A549 (cell line): ENCODE results near the gene SYNE2. TPM values are rescaled to one million over a fixed set of nuclear protein-coding genes. Genes with fewer than 3 reads are reported as not detected.

Experiments
- ATAC-seq, 2 experiments: fragments of 200-7000 bp in 1 of 2; fragments of >200 bp in 1 of 2; cut with Nextera tagmentation in 1 of 2; cut with Tn5 transposase in 1 of 2; 3 replicates each; pipeline versions ENCODE4 v1.8.0 to v1.9.1; 2018 to 2020; ENCODE audit warnings: mild to moderate bottlenecking in 1 of 2, moderate library complexity in 1 of 2
- CTCF ChIA-PET: fragments of 300-600 bp; sonication (Branson Sonifier 250); formaldehyde crosslinking; extraction: SDS; loops from one replicate; lab custom pipeline; 2021; ENCODE audit warnings: antibody characterized with exemption, inconsistent platforms; lab: Yijun Ruan, JAX
- POLR2A ChIA-PET: fragments of 350-600 bp; formaldehyde crosslinking; extraction: SDS; loops from one replicate; lab custom pipeline; 2021; ENCODE audit warnings: antibody characterized with exemption, inconsistent platforms; lab: Yijun Ruan, JAX
- DNase-seq, 2 experiments: peaks; one replicate each; pipeline versions ENCODE4 v3.0.0 to v3.0.0-alpha.2; 2011 to 2016; ENCODE audit warnings: low read depth in 1 of 2, low spot score in 1 of 2
- FAIRE-seq: peaks from 2 replicates; lab custom pipeline; 2011; peaks lifted over from hg19 to GRCh38; lab: Jason Lieb, UNC
- H3K27ac ChIP-seq, 2 experiments: fragments of >200 bp; sonication (Bioruptor Twin); formaldehyde crosslinking; 3 replicates each; pipeline ENCODE4 v1.5.1; 2016 to 2017
- H3K4me1 ChIP-seq: fragments of >200 bp; sonication (Bioruptor Twin); formaldehyde crosslinking; 3 replicates; pipeline ENCODE4 v1.6.1; 2016
- H3K4me2 ChIP-seq: fragments of >200 bp; sonication (Bioruptor Twin); formaldehyde crosslinking; 3 replicates; pipeline ENCODE4 v1.6.1; 2016
- H3K4me3 ChIP-seq: fragments of >200 bp; sonication (Bioruptor Twin); formaldehyde crosslinking; 3 replicates; pipeline ENCODE4 v1.5.1; 2016
- H3K9me3 ChIP-seq: fragments of >200 bp; sonication (Bioruptor Twin); formaldehyde crosslinking; 3 replicates; pipeline ENCODE4 v1.6.1; 2016
- BCL3 ChIP-seq: fragments of >200 bp; sonication (Bioruptor Twin); formaldehyde crosslinking; IDR thresholded peaks from 3 replicates; pipeline ENCODE4 v1.6.1; 2016
- BHLHE40 ChIP-seq: IDR thresholded peaks from 2 replicates; pipeline ENCODE4 v1.6.1; 2012; ENCODE audit warnings: low read depth, low read length, inconsistent platforms
- CHD2 ChIP-seq: fragments of 150-350 bp; IDR thresholded peaks from 2 replicates; pipeline ENCODE4 v1.6.1; 2014; ENCODE audit warnings: low read length; ENCODE audit not compliant: partially characterized antibody
- E2F6 ChIP-seq: IDR thresholded peaks from 2 replicates; pipeline ENCODE4 v1.6.1; 2012; ENCODE audit warnings: low read depth, borderline replicate concordance
- ESRRA ChIP-seq: fragments of 150-350 bp; IDR thresholded peaks from 2 replicates; pipeline ENCODE4 v1.6.1; 2014; ENCODE audit warnings: mild to moderate bottlenecking, low read length, borderline replicate concordance
- HDAC2 ChIP-seq: fragments of 200-600 bp; sonication (generic); IDR thresholded peaks from 2 replicates; pipeline ENCODE4 v1.6.1; 2016
- JUNB ChIP-seq: fragments of >200 bp; sonication (Bioruptor Twin); formaldehyde crosslinking; IDR thresholded peaks from 2 replicates; pipeline ENCODE4 v1.6.1; 2016
- KDM5A ChIP-seq: fragments of 200-600 bp; sonication (generic); IDR thresholded peaks from 2 replicates; pipeline ENCODE4 v1.6.1; 2016; ENCODE audit warnings: antibody characterized with exemption, mild to moderate bottlenecking
- MAFK ChIP-seq: fragments of 450-650 bp; IDR thresholded peaks from 2 replicates; pipeline ENCODE4 v1.6.1; 2014; ENCODE audit not compliant: partially characterized antibody
- MAX ChIP-seq: IDR thresholded peaks from 2 replicates; pipeline ENCODE4 v1.6.1; 2012
- NFE2L2 ChIP-seq: fragments of 150-350 bp; conservative IDR thresholded peaks from 2 replicates; pipeline ENCODE4 v1.6.1; 2014; ENCODE audit warnings: low read length
- NPAS2 ChIP-seq: fragments of 250-450 bp; sonication (Bioruptor Pico); IDR thresholded peaks from 2 replicates; pipeline ENCODE4 v1.8.0; 2022; ENCODE audit warnings: mild to moderate bottlenecking, moderate library complexity, borderline replicate concordance
- NR3C1 ChIP-seq: fragments of >200 bp; sonication (Bioruptor Twin); formaldehyde crosslinking; IDR thresholded peaks from 3 replicates; pipeline ENCODE4 v1.6.1; 2017
- PHF8 ChIP-seq: fragments of 200-600 bp; sonication (generic); IDR thresholded peaks from 2 replicates; pipeline ENCODE4 v1.6.1; 2016; ENCODE audit warnings: low read depth, mild to moderate bottlenecking, antibody characterized with exemption, moderate library complexity, borderline replicate concordance
- POLR2A ChIP-seq: IDR thresholded peaks from 2 replicates; pipeline ENCODE4 v1.6.1; 2012; ENCODE audit warnings: mild to moderate bottlenecking, low read length
- POLR2AphosphoS2 ChIP-seq: conservative IDR thresholded peaks from 2 replicates; pipeline ENCODE4 v1.6.1; 2012; ENCODE audit warnings: low read length, improper control_type of control experiment, inconsistent platforms
- RCOR1 ChIP-seq: fragments of 150-350 bp; IDR thresholded peaks from 2 replicates; pipeline ENCODE4 v1.6.1; 2014; ENCODE audit warnings: antibody characterized with exemption, low read length, low read depth
- REST ChIP-seq: fragments of 200-600 bp; sonication (generic); IDR thresholded peaks from 2 replicates; pipeline ENCODE4 v1.6.1; 2016; ENCODE audit warnings: antibody characterized with exemption, mild to moderate bottlenecking, moderate library complexity
- WGBS: methylation state at CpG from one replicate; pipeline ENCODE4 v1.1.6; 2017; ENCODE audit errors: missing lambda C conversion rate; 5-methylcytosine and 5-hydroxymethylcytosine counted together
- polyA plus RNA-seq, 4 experiments: library from polyadenylated mRNA; depleted of rRNA in 3 of 4; stranded (reverse); fragments of >200 nt; fragmentation: RNase III in 1 of 4; extraction: RNeasy Plus Mini Kit Qiagen cat#74134 plus additional on column Dnase treatment in 1 of 4; gene quantifications; 2 replicates in 3 of 4; 3 replicates in 1 of 4; pipeline ENCODE4 v1.2.3, GENCODE V29; 2011 to 2017
- TF ChIP-seq, protein P1 (sequence below): fragments of >200 bp; sonication (Bioruptor Twin); formaldehyde crosslinking; IDR thresholded peaks from 3 replicates; pipeline ENCODE4 v1.5.1; 2016

SYNE2 gene
- polyA plus RNA-seq, 2 of the 4 experiments (the other 2 are of a cell fraction), result 3.4 to 11.3 TPM

GRCh38 chr14:63993992-63994391, 141.2 kb downstream of the SYNE2 start (continued):
- TF ChIP-seq NFE2L2, result no peak

GRCh38 chr14:63995285-63995684, 142.5 kb downstream of the SYNE2 start:
- 41% methylated on average over 4 of the region's 4 CpGs for WGBS
- no peaks in the 10 kb centered on the region for H3K4me1 ChIP-seq
- no peak for DNase-seq
- H3K4me3 ChIP-seq, result no peak overlapping the region
- TF ChIP-seq HDAC2 (no peak), PHF8 (no peak), POLR2A (no peak), MAFK (no peak), KDM5A (no peak), JUNB (no peak), ESRRA (no peak), MAX (no peak)
- no peak overlapping the region for H3K4me2 ChIP-seq
- FAIRE-seq, result no peak
- ATAC-seq, result no peak
- no peaks in the 10 kb centered on the region for H3K9me3 ChIP-seq
- CTCF ChIA-PET, result interaction anchor here (0.8 to 2.1 kb wide), 5 partner anchors 10 to 308 kb away, joined by 3 to 5 read pairs (median 5); partner anchors contain the start of gene SYNE2
- no peak overlapping the region for H3K27ac ChIP-seq
- POLR2A ChIA-PET, result no interaction called here

GRCh38 chr14:63996016-63996415, 143.2 kb downstream of the SYNE2 start:
- no peak for TF ChIP-seq BHLHE40
- no peak for TF ChIP-seq NR3C1
- TF ChIP-seq, protein P1, sequence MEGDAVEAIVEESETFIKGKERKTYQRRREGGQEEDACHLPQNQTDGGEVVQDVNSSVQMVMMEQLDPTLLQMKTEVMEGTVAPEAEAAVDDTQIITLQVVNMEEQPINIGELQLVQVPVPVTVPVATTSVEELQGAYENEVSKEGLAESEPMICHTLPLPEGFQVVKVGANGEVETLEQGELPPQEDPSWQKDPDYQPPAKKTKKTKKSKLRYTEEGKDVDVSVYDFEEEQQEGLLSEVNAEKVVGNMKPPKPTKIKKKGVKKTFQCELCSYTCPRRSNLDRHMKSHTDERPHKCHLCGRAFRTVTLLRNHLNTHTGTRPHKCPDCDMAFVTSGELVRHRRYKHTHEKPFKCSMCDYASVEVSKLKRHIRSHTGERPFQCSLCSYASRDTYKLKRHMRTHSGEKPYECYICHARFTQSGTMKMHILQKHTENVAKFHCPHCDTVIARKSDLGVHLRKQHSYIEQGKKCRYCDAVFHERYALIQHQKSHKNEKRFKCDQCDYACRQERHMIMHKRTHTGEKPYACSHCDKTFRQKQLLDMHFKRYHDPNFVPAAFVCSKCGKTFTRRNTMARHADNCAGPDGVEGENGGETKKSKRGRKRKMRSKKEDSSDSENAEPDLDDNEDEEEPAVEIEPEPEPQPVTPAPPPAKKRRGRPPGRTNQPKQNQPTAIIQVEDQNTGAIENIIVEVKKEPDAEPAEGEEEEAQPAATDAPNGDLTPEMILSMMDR, result no peak
- no peak for TF ChIP-seq CHD2
- no peak for TF ChIP-seq BCL3
- TF ChIP-seq RCOR1, result no peak
- no peak for TF ChIP-seq POLR2AphosphoS2
- TF ChIP-seq REST, result no peak
- no peak for TF ChIP-seq NPAS2 (CRISPR knock-in tag)
- TF ChIP-seq NFE2L2, result no peak
- no peak for TF ChIP-seq E2F6
- 80% methylated on average over 4 of the region's 4 CpGs for WGBS
- 0 out of 3 replicates have a peak, but pooled peaks cover 4% of the 10 kb centered on the region for H3K4me1 ChIP-seq
- H3K9me3 ChIP-seq, result no peaks in the 10 kb centered on the region
- no peak overlapping the region for H3K4me2 ChIP-seq
- ChIA-PET CTCF (interaction anchor here (0.9 to 2.1 kb wide), 5 partner anchors 11 to 299 kb away, joined by 3 to 5 read pairs (median 3); partner anchors contain the start of gene ESR2), POLR2A (no interaction called here)
- DNase-seq, result no peak
- H3K4me3 ChIP-seq, result no peak overlapping the region
- no peak overlapping the region for H3K27ac ChIP-seq
- FAIRE-seq, result no peak
- no peak for ATAC-seq
